ENCODE data around the gene NDUFS6. TPM values are rescaled to one million over a fixed set of nuclear protein-coding genes. Genes with fewer than 3 reads are reported as not detected.

NDUFS6 gene
- total RNA-seq, 1 donor from 2014 or later = 39.9 TPM

- no peak for DNase-seq (ENCODE audit: low spot score)
- Mint-ChIP-seq H3K9me3 (no peaks in the 10 kb centered on the region), H3K4me1 (ENCODE audit: low read depth) (no peaks in the 10 kb centered on the region), H3K4me3 (ENCODE audit: low read depth) (no peak overlapping the region), H3K27me3 (ENCODE audit: low read depth) (peaks cover 10% of the 10 kb centered on the region), H3K27ac (no peak overlapping the region), H3K36me3 (ENCODE audit: low read depth) (no peaks in the 10 kb centered on the region)
- intact Hi-C loops (cut with micrococcal nuclease) = no loop called here
Measured at GRCh38 chr5:1857256-1857600, 56.0 kb downstream of the NDUFS6 start.

GRCh38 chr5:1858436-1858835 lies 57.2 kb downstream of the NDUFS6 start:
- Mint-ChIP-seq H3K9me3 (no peaks in the 10 kb centered on the region), H3K27me3 (ENCODE audit: low read depth) (peaks cover 9% of the 10 kb centered on the region), H3K27ac (no peak overlapping the region)

GRCh38 chr5:1859099-1859498 lies 57.9 kb downstream of the NDUFS6 start:
- no peaks in the 10 kb centered on the region for H3K4me1 Mint-ChIP-seq (ENCODE audit: low read depth)
- no peak for DNase-seq (ENCODE audit: low spot score)

More at GRCh38 chr5:1858436-1858835, 57.2 kb downstream of the NDUFS6 start:
- Mint-ChIP-seq H3K36me3 (ENCODE audit: low read depth) (no peaks in the 10 kb centered on the region), H3K4me3 (ENCODE audit: low read depth) (no peak overlapping the region), H3K4me1 (ENCODE audit: low read depth) (no peaks in the 10 kb centered on the region)
- intact Hi-C loops (cut with micrococcal nuclease) = no loop called here
- DNase-seq (ENCODE audit: low spot score) = no peak

DNA sequence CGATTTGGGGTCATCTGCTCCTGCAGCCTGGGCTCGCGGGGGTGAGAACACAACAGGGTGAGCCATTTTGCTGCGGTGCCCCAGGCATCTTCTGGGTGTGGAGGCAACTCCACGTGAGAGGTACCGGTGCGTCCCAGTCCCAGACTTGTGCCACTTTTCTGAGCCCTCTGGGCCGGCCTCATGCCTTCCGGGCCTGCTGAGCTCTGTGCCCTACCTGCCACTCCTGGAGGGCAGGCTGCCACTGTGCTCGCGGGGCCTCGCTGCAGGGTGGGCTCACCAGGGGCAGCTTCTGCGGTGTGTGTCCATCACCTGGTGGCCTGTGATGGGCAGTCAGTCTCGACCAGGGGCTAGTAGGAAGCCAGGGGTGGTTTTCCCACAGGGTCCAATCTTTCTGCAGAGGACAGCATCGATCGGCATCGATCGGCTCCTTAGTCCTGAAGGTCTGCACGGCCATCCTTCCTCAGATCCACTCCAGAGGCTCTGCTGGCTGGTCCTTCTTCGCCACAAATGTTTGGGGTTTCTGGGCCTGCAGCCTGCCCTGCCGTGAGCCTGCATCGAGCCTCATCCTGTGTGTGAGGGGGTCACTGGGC lies 58.9 kb downstream of the NDUFS6 start:
- no peak overlapping the region for H3K4me3 Mint-ChIP-seq (ENCODE audit: low read depth)
- no peak for DNase-seq (ENCODE audit: low spot score)
- H3K9me3 Mint-ChIP-seq = no peaks in the 10 kb centered on the region
- no peaks in the 10 kb centered on the region for H3K36me3 Mint-ChIP-seq (ENCODE audit: low read depth)
- H3K4me1 Mint-ChIP-seq (ENCODE audit: low read depth) = no peaks in the 10 kb centered on the region
- peaks cover 2% of the 10 kb centered on the region for H3K27me3 Mint-ChIP-seq (ENCODE audit: low read depth)
- H3K27ac Mint-ChIP-seq = no peak overlapping the region
- intact Hi-C loops (cut with micrococcal nuclease) = no loop called here

More at GRCh38 chr5:1859099-1859498, 57.9 kb downstream of the NDUFS6 start:
- no peaks in the 10 kb centered on the region for H3K36me3 Mint-ChIP-seq (ENCODE audit: low read depth)
- H3K27me3 Mint-ChIP-seq (ENCODE audit: low read depth) = peaks cover 3% of the 10 kb centered on the region
- H3K4me3 Mint-ChIP-seq (ENCODE audit: low read depth) = no peak overlapping the region
- intact Hi-C loops (cut with micrococcal nuclease) = no loop called here
- H3K9me3 Mint-ChIP-seq = no peaks in the 10 kb centered on the region
- H3K27ac Mint-ChIP-seq = no peak overlapping the region

GRCh38 chr5:1860949-1861348 lies 59.7 kb downstream of the NDUFS6 start:
- DNase-seq (ENCODE audit: low spot score) = no peak
- intact Hi-C loops (cut with micrococcal nuclease) = no loop called here
- Mint-ChIP-seq H3K27me3 (ENCODE audit: low read depth) (peaks cover 2% of the 10 kb centered on the region), H3K9me3 (no peaks in the 10 kb centered on the region), H3K4me1 (ENCODE audit: low read depth) (no peaks in the 10 kb centered on the region), H3K4me3 (ENCODE audit: low read depth) (no peak overlapping the region), H3K27ac (no peak overlapping the region), H3K36me3 (ENCODE audit: low read depth) (no peaks in the 10 kb centered on the region)

GRCh38 chr5:1864896-1865440 lies 63.8 kb downstream of the NDUFS6 start:
- intact Hi-C loops (cut with micrococcal nuclease) = no loop called here
- Mint-ChIP-seq H3K4me3 (ENCODE audit: low read depth) (no peak overlapping the region), H3K27me3 (ENCODE audit: low read depth) (no peaks in the 10 kb centered on the region), H3K9me3 (no peaks in the 10 kb centered on the region), H3K27ac (no peak overlapping the region), H3K36me3 (ENCODE audit: low read depth) (no peaks in the 10 kb centered on the region), H3K4me1 (ENCODE audit: low read depth) (no peaks in the 10 kb centered on the region)
- no peak for DNase-seq (ENCODE audit: low spot score)

GRCh38 chr5:1865486-1865885 lies 64.3 kb downstream of the NDUFS6 start:
- Mint-ChIP-seq H3K4me1 (ENCODE audit: low read depth) (no peaks in the 10 kb centered on the region), H3K36me3 (ENCODE audit: low read depth) (no peaks in the 10 kb centered on the region), H3K27me3 (ENCODE audit: low read depth) (no peaks in the 10 kb centered on the region), H3K4me3 (ENCODE audit: low read depth) (no peak overlapping the region), H3K9me3 (no peaks in the 10 kb centered on the region), H3K27ac (no peak overlapping the region)
- no peak for DNase-seq (ENCODE audit: low spot score)
- intact Hi-C loops (cut with micrococcal nuclease) = no loop called here

Other genes starting within 250 kb of the NDUFS6 start
- gene MRPL36, start 1.6 kb upstream of the NDUFS6 start, total RNA-seq = 96.1 and 96.4 TPM in 2 replicates
- not detected in 2 replicates for gene IRX4, start 81.5 kb downstream of the NDUFS6 start, total RNA-seq

Measured in activated T-helper 2 cell treated with anti-CD3 and anti-CD28 coated beads, Interferon-gamma antibody, Interleukin-2, Interleukin-4, amounts not matched to agents 10 μg/mL and 5 μg/mL and 100 μg/mL, durations not matched to agents 14 hours and 24 hours and 36 hours (primary cell).